GM23338 (cell line): ENCODE results near the gene HSD17B11. TPM values are rescaled to one million over a fixed set of nuclear protein-coding genes. Genes with fewer than 3 reads are reported as not detected.

ENCODE experiments used
- ATAC-seq: fragments of 200-7000 bp; cut with Tn5 transposase; 3 replicates; pipeline ENCODE4 v1.9.1; 2020
- DNase-seq: peaks from one replicate; pipeline ENCODE4 v3.0.0-alpha.2; 2015; ENCODE audit warnings: low spot score
- H2AFZ ChIP-seq: fragments of 200-600 bp; sonication (generic); 2 replicates; pipeline ENCODE4 v1.8.0; 2016; ENCODE audit warnings: antibody characterized with exemption, mild to moderate bottlenecking, moderate library complexity
- H3F3A ChIP-seq: fragments of 200-600 bp; sonication (generic); replicated peaks from 2 replicates; pipeline ENCODE4 v1.8.0; 2017; ENCODE audit warnings: antibody characterized with exemption, mixed run types, low read depth
- H3K27ac ChIP-seq: fragments of 200-600 bp; sonication (generic); 2 replicates; pipeline ENCODE4 v1.6.1; 2016; ENCODE audit warnings: low read depth
- H3K27me3 ChIP-seq: fragments of 200-600 bp; sonication (generic); 2 replicates; pipeline ENCODE4 v1.8.0; 2016; ENCODE audit warnings: mild to moderate bottlenecking, mixed run types, moderate library complexity; ENCODE audit not compliant: insufficient read depth
- H3K36me3 ChIP-seq: fragments of 200-600 bp; sonication (generic); 2 replicates; pipeline ENCODE4 v1.8.0; 2016; ENCODE audit warnings: mild to moderate bottlenecking; ENCODE audit not compliant: insufficient read depth
- H3K4me1 ChIP-seq: fragments of 200-600 bp; sonication (generic); 2 replicates; pipeline ENCODE4 v1.8.0; 2016; ENCODE audit warnings: mild to moderate bottlenecking, moderate library complexity; ENCODE audit not compliant: insufficient read depth
- H3K4me2 ChIP-seq: fragments of 200-600 bp; sonication (generic); 2 replicates; pipeline ENCODE4 v1.7.1; 2017; ENCODE audit warnings: mixed run types
- H3K4me3 ChIP-seq: fragments of 200-600 bp; sonication (generic); 2 replicates; pipeline ENCODE4 v1.6.1; 2016; ENCODE audit warnings: mixed run types
- H3K79me2 ChIP-seq: fragments of 200-600 bp; sonication (generic); replicated peaks from 2 replicates; pipeline ENCODE4 v1.8.0; 2017; ENCODE audit warnings: mild to moderate bottlenecking; ENCODE audit not compliant: insufficient read depth
- H3K9me2 ChIP-seq: fragments of 200-600 bp; sonication (generic); 2 replicates; pipeline ENCODE4 v1.8.0; 2017; ENCODE audit not compliant: insufficient read depth
- H4K20me1 ChIP-seq: fragments of 200-600 bp; sonication (generic); replicated peaks from 2 replicates; pipeline ENCODE4 v1.8.0; 2017; ENCODE audit warnings: mild to moderate bottlenecking; ENCODE audit not compliant: insufficient read depth
- H3K27ac Mint-ChIP-seq: 2 replicates; pipeline ENCODE4 v1.8.0; 2020; ENCODE audit warnings: inconsistent platforms, mild to moderate bottlenecking, moderate library complexity, mixed read lengths
- H3K27me3 Mint-ChIP-seq: 3 replicates; pipeline ENCODE4 v1.8.0; 2022; ENCODE audit warnings: low read depth, mild to moderate bottlenecking, moderate library complexity, mixed read lengths, inconsistent platforms; ENCODE audit not compliant: insufficient read depth, poor library complexity
- H3K36me3 Mint-ChIP-seq: 3 replicates; pipeline ENCODE4 v1.8.0; 2021; ENCODE audit warnings: low read depth, mild to moderate bottlenecking, inconsistent platforms, moderate library complexity, mixed read lengths
- H3K4me1 Mint-ChIP-seq: 3 replicates; pipeline ENCODE4 v1.8.0; 2020; ENCODE audit warnings: mild to moderate bottlenecking, inconsistent platforms, mixed read lengths
- H3K4me3 Mint-ChIP-seq: 3 replicates; pipeline ENCODE4 v1.8.0; 2021; ENCODE audit warnings: moderate library complexity, mild to moderate bottlenecking, inconsistent platforms, mixed read lengths
- H3K9me3 Mint-ChIP-seq: 3 replicates; pipeline ENCODE4 v1.8.0; 2020; ENCODE audit warnings: moderate library complexity, mild to moderate bottlenecking, inconsistent platforms, mixed read lengths
- CREB1 ChIP-seq: fragments of 250-450 bp; sonication (Bioruptor Pico); IDR thresholded peaks from 2 replicates; pipeline ENCODE4 v1.5.0; 2020; ENCODE audit warnings: low read depth, mild to moderate bottlenecking, moderate library complexity
- EZH2phosphoT487 ChIP-seq: fragments of 200-600 bp; sonication (generic); IDR thresholded peaks from one replicate; pipeline ENCODE4 v1.8.1; 2018; ENCODE audit warnings: antibody characterized with exemption; ENCODE audit not compliant: unreplicated experiment
- JUNB ChIP-seq: IDR thresholded peaks from one replicate; pipeline ENCODE4 v1.6.1; 2016; ENCODE audit warnings: antibody characterized with exemption; ENCODE audit not compliant: unreplicated experiment
- POLR2AphosphoS5 ChIP-seq: IDR thresholded peaks from 2 replicates; pipeline ENCODE4 v1.6.1; 2016; ENCODE audit warnings: antibody characterized with exemption, low read depth
- ZNF331 ChIP-seq: fragments of 250-450 bp; sonication (Bioruptor Pico); IDR thresholded peaks from 2 replicates; pipeline ENCODE4 v1.5.0; 2020; ENCODE audit warnings: low read depth, mild to moderate bottlenecking, moderate library complexity
- polyA plus RNA-seq: library from polyadenylated mRNA; unstranded; fragments of >200 nt; fragmentation: Nextera tagmentation; extraction: Ambion mirVana; gene quantifications from 2 replicates; pipeline ENCODE4 v1.2.1, GENCODE V29; 2016
- total RNA-seq: library from RNA; depleted of rRNA; stranded (reverse); fragments of >200 nt; shearing (Covaris generic); gene quantifications from 2 replicates; pipeline ENCODE4 v1.2.3, GENCODE V29; 2014
- TF ChIP-seq, protein P1 (sequence below), 2 experiments: fragments of 200-600 bp in 1 of 2; sonication (generic) in 1 of 2; conservative IDR thresholded peaks; 2 replicates each; pipeline versions ENCODE4 v1.5.1 to v1.6.1; 2016 to 2017; ENCODE audit warnings: antibody characterized with exemption in 2 of 2, low read depth in 2 of 2, mild to moderate bottlenecking in 2 of 2, moderate library complexity in 1 of 2
- TF ChIP-seq, protein P2 (sequence below): IDR thresholded peaks from one replicate; pipeline ENCODE4 v1.6.1; 2018; ENCODE audit warnings: antibody characterized with exemption; ENCODE audit not compliant: unreplicated experiment

Gene HSD17B11
- total and polyA plus RNA-seq, 2 experiments from 2014 or later, result 9.7 to 14.8 TPM

DNA sequence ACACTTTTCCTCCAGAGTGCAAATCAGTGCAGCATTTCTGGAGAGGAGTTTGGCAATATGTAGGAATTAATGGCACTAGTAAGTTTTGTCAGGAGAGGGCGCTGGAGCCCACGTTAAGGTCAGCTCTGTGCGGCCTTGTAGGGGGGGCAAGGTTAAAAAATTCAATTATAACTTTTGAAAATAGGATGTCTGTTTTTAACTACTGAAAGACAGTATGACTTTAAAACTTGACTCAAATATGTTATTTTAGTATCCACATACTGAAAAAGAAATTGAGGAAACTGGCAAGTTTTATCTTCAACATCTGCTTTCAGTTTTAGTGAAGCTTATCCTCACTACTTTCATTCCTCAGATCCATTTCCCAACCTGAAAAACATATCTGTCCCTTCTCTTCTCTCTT lies 37.4 kb downstream of the HSD17B11 start:
- Mint-ChIP-seq H3K9me3 (no peaks in the 10 kb centered on the region), H3K27ac (no peak overlapping the region), H3K27me3 (peaks cover 2% of the 10 kb centered on the region), H3K4me1 (peaks cover 8% of the 10 kb centered on the region; the same call in 2 of the 3 replicates), H3K36me3 (no peaks in the 10 kb centered on the region), H3K4me3 (no peak overlapping the region)
- peak; percentile 87 for ATAC-seq
- Histone ChIP-seq H4K20me1 (no peaks in the 10 kb centered on the region), H3K4me2 (no peak overlapping the region), H3K4me1 (peaks cover 12% of the 10 kb centered on the region; the same call in 1 of the 2 replicates), H3K27ac (no peak overlapping the region), H3K9me2 (no peaks in the 10 kb centered on the region), H3K36me3 (no peaks in the 10 kb centered on the region), H2AFZ (no peak overlapping the region), H3F3A (no peaks in the 10 kb centered on the region), H3K27me3 (no peaks in the 10 kb centered on the region), H3K79me2 (no peaks in the 10 kb centered on the region), H3K4me3 (no peak overlapping the region)
- no peak for TF ChIP-seq EZH2phosphoT487
- TF ChIP-seq, protein P1, sequence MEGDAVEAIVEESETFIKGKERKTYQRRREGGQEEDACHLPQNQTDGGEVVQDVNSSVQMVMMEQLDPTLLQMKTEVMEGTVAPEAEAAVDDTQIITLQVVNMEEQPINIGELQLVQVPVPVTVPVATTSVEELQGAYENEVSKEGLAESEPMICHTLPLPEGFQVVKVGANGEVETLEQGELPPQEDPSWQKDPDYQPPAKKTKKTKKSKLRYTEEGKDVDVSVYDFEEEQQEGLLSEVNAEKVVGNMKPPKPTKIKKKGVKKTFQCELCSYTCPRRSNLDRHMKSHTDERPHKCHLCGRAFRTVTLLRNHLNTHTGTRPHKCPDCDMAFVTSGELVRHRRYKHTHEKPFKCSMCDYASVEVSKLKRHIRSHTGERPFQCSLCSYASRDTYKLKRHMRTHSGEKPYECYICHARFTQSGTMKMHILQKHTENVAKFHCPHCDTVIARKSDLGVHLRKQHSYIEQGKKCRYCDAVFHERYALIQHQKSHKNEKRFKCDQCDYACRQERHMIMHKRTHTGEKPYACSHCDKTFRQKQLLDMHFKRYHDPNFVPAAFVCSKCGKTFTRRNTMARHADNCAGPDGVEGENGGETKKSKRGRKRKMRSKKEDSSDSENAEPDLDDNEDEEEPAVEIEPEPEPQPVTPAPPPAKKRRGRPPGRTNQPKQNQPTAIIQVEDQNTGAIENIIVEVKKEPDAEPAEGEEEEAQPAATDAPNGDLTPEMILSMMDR (conservative IDR thresholded peaks at IDR 0.05; ENCODE audit: low read depth in 2 of 2), result peak; percentile 90 to 97
- DNase-seq, result peak; percentile 71

DNA sequence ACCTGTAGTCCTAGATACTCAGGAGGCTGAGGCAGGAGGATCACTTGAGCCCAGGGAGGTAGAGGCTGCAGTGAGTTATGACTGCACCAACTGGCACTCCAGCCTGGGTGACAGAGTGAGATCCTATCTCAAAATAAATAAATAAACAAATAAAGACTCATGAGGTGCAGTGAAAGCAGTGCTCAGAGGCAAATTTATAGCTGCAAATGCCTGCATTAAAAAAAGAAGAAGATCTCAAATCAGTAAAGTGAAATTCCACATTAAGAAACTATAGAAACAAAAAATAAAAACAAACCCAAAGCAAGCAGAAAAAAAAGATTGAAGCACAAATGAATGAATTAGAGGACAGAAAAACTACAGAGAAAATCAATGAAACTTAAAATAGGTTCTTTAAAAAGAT lies 45.8 kb downstream of the HSD17B11 start:
- Mint-ChIP-seq H3K4me3 (no peak overlapping the region), H3K27me3 (no peaks in the 10 kb centered on the region), H3K27ac (no peak overlapping the region), H3K9me3 (no peaks in the 10 kb centered on the region), H3K4me1 (no peaks in the 10 kb centered on the region), H3K36me3 (no peaks in the 10 kb centered on the region)
- ATAC-seq, result no peak
- no peaks in the 10 kb centered on the region for H3K4me1 ChIP-seq
- no peaks in the 10 kb centered on the region for H3K36me3 ChIP-seq
- no peak overlapping the region for H2AFZ ChIP-seq
- H3K4me3 ChIP-seq, result no peak overlapping the region
- no peaks in the 10 kb centered on the region for H4K20me1 ChIP-seq
- no peaks in the 10 kb centered on the region for H3K9me2 ChIP-seq
- H3K4me2 ChIP-seq, result no peak overlapping the region
- DNase-seq, result no peak
- no peaks in the 10 kb centered on the region for H3F3A ChIP-seq
- H3K27me3 ChIP-seq, result no peaks in the 10 kb centered on the region
- H3K79me2 ChIP-seq, result no peaks in the 10 kb centered on the region
- no peak overlapping the region for H3K27ac ChIP-seq
- TF ChIP-seq CREB1 (CRISPR knock-in tag) (no peak), POLR2AphosphoS5 (no peak), ZNF331 (CRISPR knock-in tag) (no peak), EZH2phosphoT487 (no peak), JUNB (no peak)
- TF ChIP-seq, protein P1 (conservative IDR thresholded peaks at IDR 0.05; ENCODE audit: low read depth in 2 of 2), result no peak
- TF ChIP-seq, protein P2, sequence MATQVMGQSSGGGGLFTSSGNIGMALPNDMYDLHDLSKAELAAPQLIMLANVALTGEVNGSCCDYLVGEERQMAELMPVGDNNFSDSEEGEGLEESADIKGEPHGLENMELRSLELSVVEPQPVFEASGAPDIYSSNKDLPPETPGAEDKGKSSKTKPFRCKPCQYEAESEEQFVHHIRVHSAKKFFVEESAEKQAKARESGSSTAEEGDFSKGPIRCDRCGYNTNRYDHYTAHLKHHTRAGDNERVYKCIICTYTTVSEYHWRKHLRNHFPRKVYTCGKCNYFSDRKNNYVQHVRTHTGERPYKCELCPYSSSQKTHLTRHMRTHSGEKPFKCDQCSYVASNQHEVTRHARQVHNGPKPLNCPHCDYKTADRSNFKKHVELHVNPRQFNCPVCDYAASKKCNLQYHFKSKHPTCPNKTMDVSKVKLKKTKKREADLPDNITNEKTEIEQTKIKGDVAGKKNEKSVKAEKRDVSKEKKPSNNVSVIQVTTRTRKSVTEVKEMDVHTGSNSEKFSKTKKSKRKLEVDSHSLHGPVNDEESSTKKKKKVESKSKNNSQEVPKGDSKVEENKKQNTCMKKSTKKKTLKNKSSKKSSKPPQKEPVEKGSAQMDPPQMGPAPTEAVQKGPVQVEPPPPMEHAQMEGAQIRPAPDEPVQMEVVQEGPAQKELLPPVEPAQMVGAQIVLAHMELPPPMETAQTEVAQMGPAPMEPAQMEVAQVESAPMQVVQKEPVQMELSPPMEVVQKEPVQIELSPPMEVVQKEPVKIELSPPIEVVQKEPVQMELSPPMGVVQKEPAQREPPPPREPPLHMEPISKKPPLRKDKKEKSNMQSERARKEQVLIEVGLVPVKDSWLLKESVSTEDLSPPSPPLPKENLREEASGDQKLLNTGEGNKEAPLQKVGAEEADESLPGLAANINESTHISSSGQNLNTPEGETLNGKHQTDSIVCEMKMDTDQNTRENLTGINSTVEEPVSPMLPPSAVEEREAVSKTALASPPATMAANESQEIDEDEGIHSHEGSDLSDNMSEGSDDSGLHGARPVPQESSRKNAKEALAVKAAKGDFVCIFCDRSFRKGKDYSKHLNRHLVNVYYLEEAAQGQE, result no peak
